ENCODE measurements around the gene SETBP1.

Gene SETBP1

GRCh38 chr18:44946529-44947113 is 265.9 kb downstream of the SETBP1 start (continued):
- TF ChIP-seq, protein P1, sequence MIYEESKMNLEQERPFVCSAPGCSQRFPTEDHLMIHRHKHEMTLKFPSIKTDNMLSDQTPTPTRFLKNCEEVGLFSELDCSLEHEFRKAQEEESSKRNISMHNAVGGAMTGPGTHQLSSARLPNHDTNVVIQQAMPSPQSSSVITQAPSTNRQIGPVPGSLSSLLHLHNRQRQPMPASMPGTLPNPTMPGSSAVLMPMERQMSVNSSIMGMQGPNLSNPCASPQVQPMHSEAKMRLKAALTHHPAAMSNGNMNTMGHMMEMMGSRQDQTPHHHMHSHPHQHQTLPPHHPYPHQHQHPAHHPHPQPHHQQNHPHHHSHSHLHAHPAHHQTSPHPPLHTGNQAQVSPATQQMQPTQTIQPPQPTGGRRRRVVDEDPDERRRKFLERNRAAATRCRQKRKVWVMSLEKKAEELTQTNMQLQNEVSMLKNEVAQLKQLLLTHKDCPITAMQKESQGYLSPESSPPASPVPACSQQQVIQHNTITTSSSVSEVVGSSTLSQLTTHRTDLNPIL (CRISPR knock-in tag; IDR thresholded peaks at IDR 0.05; ENCODE audit: low read depth), result no peak
- TF ChIP-seq RARB (CRISPR knock-in tag; IDR thresholded peaks at IDR 0.05) (no peak), TCF4 (CRISPR knock-in tag; IDR thresholded peaks at IDR 0.05; ENCODE audit: borderline replicate concordance) (no peak), ZNF70 (CRISPR knock-in tag; IDR thresholded peaks at IDR 0.05) (no peak), ZFP30 (CRISPR knock-in tag; IDR thresholded peaks at IDR 0.05) (no peak), ISL1 (CRISPR knock-in tag; IDR thresholded peaks at IDR 0.05) (no peak), SNAI2 (CRISPR knock-in tag; IDR thresholded peaks at IDR 0.05) (no peak), TOX (CRISPR knock-in tag; IDR thresholded peaks at IDR 0.05; ENCODE audit: borderline replicate concordance) (no peak), ESRRG (CRISPR knock-in tag; IDR thresholded peaks at IDR 0.05) (no peak), ZC3H10 (CRISPR knock-in tag; IDR thresholded peaks at IDR 0.05) (no peak)

DNA sequence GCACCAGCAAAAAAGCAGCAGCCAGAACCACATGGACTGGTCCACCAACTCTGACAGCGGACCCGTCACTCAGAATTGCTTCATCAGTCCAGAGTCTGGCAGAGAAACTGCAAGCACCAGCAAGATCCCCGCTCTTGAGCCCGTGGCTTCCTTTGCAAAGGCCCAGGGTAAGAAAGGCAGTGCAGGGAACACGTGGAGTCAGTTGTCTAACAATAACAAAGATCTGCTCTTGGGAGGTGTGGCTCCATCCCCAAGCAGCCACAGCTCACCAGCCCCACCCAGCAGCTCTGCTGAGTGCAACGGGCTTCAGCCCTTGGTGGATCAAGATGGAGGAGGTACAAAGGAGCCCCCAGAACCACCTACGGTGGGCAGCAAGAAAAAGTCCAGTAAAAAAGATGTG is 269.3 kb downstream of the SETBP1 start:
- no peak for ATAC-seq
- TF ChIP-seq ZFP3 (CRISPR knock-in tag; IDR thresholded peaks at IDR 0.05), result no peak
- TF ChIP-seq PPARA (CRISPR knock-in tag; IDR thresholded peaks at IDR 0.05; ENCODE audit: borderline replicate concordance), result no peak
- TF ChIP-seq POU6F1 (CRISPR knock-in tag; IDR thresholded peaks at IDR 0.05; ENCODE audit: borderline replicate concordance, low read depth), result no peak
- TF ChIP-seq ZFP30 (CRISPR knock-in tag; IDR thresholded peaks at IDR 0.05), result no peak
- no peak for TF ChIP-seq ISL1 (CRISPR knock-in tag; IDR thresholded peaks at IDR 0.05)
- no peak for TF ChIP-seq RARB (CRISPR knock-in tag; IDR thresholded peaks at IDR 0.05)
- TF ChIP-seq ARNTL (CRISPR knock-in tag; IDR thresholded peaks at IDR 0.05; ENCODE audit: borderline replicate concordance, low read depth), result no peak
- TF ChIP-seq CSRNP3 (CRISPR knock-in tag; IDR thresholded peaks at IDR 0.05), result no peak
- TF ChIP-seq ZNF8 (CRISPR knock-in tag; IDR thresholded peaks at IDR 0.05), result no peak
- TF ChIP-seq, protein P1 (CRISPR knock-in tag; IDR thresholded peaks at IDR 0.05; ENCODE audit: low read depth), result no peak
- no peak for TF ChIP-seq ESRRG (CRISPR knock-in tag; IDR thresholded peaks at IDR 0.05)
- TF ChIP-seq OSR1 (CRISPR knock-in tag; IDR thresholded peaks at IDR 0.05), result no peak
- TF ChIP-seq, protein P2, sequence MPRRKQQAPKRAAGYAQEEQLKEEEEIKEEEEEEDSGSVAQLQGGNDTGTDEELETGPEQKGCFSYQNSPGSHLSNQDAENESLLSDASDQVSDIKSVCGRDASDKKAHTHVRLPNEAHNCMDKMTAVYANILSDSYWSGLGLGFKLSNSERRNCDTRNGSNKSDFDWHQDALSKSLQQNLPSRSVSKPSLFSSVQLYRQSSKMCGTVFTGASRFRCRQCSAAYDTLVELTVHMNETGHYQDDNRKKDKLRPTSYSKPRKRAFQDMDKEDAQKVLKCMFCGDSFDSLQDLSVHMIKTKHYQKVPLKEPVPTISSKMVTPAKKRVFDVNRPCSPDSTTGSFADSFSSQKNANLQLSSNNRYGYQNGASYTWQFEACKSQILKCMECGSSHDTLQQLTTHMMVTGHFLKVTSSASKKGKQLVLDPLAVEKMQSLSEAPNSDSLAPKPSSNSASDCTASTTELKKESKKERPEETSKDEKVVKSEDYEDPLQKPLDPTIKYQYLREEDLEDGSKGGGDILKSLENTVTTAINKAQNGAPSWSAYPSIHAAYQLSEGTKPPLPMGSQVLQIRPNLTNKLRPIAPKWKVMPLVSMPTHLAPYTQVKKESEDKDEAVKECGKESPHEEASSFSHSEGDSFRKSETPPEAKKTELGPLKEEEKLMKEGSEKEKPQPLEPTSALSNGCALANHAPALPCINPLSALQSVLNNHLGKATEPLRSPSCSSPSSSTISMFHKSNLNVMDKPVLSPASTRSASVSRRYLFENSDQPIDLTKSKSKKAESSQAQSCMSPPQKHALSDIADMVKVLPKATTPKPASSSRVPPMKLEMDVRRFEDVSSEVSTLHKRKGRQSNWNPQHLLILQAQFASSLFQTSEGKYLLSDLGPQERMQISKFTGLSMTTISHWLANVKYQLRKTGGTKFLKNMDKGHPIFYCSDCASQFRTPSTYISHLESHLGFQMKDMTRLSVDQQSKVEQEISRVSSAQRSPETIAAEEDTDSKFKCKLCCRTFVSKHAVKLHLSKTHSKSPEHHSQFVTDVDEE (CRISPR knock-in tag; IDR thresholded peaks at IDR 0.05), result no peak
- no peak for TF ChIP-seq SNAI2 (CRISPR knock-in tag; IDR thresholded peaks at IDR 0.05)
- no peak for TF ChIP-seq ZC3H10 (CRISPR knock-in tag; IDR thresholded peaks at IDR 0.05)
- TF ChIP-seq ZNF70 (CRISPR knock-in tag; IDR thresholded peaks at IDR 0.05), result no peak

- TF ChIP-seq ISL1 (CRISPR knock-in tag; IDR thresholded peaks at IDR 0.05), result no peak
- no peak for TF ChIP-seq CSRNP3 (CRISPR knock-in tag; IDR thresholded peaks at IDR 0.05)
- TF ChIP-seq BACH2 (CRISPR knock-in tag; IDR thresholded peaks at IDR 0.05; ENCODE audit: borderline replicate concordance), result no peak
- TF ChIP-seq POU6F1 (CRISPR knock-in tag; IDR thresholded peaks at IDR 0.05; ENCODE audit: borderline replicate concordance, low read depth), result no peak
- ATAC-seq, result no peak
Observed at GRCh38 chr18:44950685-44951195, 270.1 kb downstream of the SETBP1 start.

Measured in SK-N-SH treated with all-trans-retinoic acid at 6 μM for 48 hours (cell line).